M059J (cell line): ENCODE results near the gene SHISA3. TPM values are rescaled to one million over a fixed set of nuclear protein-coding genes. Genes with fewer than 3 reads are reported as not detected.

Source experiments
- DNase-seq: peaks from one replicate; pipeline ENCODE4 v3.0.0-alpha.2; 2012; ENCODE audit warnings: low read depth
- total RNA-seq: library from RNA; depleted of rRNA; stranded (reverse); fragments of >200 nt; shearing (Covaris generic); gene quantifications from 2 replicates; pipeline ENCODE4 v1.2.3, GENCODE V29; 2014

The SHISA3 gene
- total RNA-seq, 1 experiment from 2014 or later = 1.1 TPM

GRCh38 chr4:42391981-42392380 lies 5.3 kb upstream of the SHISA3 start:
- peak; percentile 39 for DNase-seq

GRCh38 chr4:42392436-42392835 lies 4.9 kb upstream of the SHISA3 start:
- no peak for DNase-seq

GRCh38 chr4:42395595-42395994 lies 1.7 kb upstream of the SHISA3 start:
- no peak for DNase-seq

- no peak for DNase-seq
Measured at GRCh38 chr4:42396361-42396751, 932 bp upstream of the SHISA3 start.

- peak; percentile 32 for DNase-seq
Measured at GRCh38 chr4:42397635-42398170, 415 bp downstream of the SHISA3 start.

GRCh38 chr4:42398171-42398870 lies 1.0 kb downstream of the SHISA3 start:
- no peak for DNase-seq

- DNase-seq = no peak
Measured at GRCh38 chr4:42398871-42399331, 1.6 kb downstream of the SHISA3 start.

- DNase-seq = no peak
Measured at GRCh38 chr4:42399393-42399792, 2.1 kb downstream of the SHISA3 start.

GRCh38 chr4:42401171-42401570 lies 3.9 kb downstream of the SHISA3 start:
- peak; percentile 28 for DNase-seq

GRCh38 chr4:42404001-42404400 lies 6.7 kb downstream of the SHISA3 start:
- DNase-seq = no peak

- no peak for DNase-seq
Measured at GRCh38 chr4:42410446-42410845, 13.2 kb downstream of the SHISA3 start.

- no peak for DNase-seq
Measured at GRCh38 chr4:42411803-42412202, 14.5 kb downstream of the SHISA3 start.

GRCh38 chr4:42412251-42412650 lies 15.0 kb downstream of the SHISA3 start:
- DNase-seq = peak; percentile 85

GRCh38 chr4:42415281-42415680 lies 18.0 kb downstream of the SHISA3 start:
- DNase-seq = no peak

- DNase-seq = no peak
Measured at GRCh38 chr4:42416017-42416416, 18.7 kb downstream of the SHISA3 start.

- no peak for DNase-seq
Measured at GRCh38 chr4:42417550-42417949, 20.3 kb downstream of the SHISA3 start.

GRCh38 chr4:42420140-42420539 lies 22.9 kb downstream of the SHISA3 start:
- no peak for DNase-seq

- no peak for DNase-seq
Measured at GRCh38 chr4:42425146-42426065, 28.1 kb downstream of the SHISA3 start.

- DNase-seq = no peak
Measured at GRCh38 chr4:42428036-42428435, 30.7 kb downstream of the SHISA3 start.

- DNase-seq = no peak
Measured at GRCh38 chr4:42436928-42437565, 39.8 kb downstream of the SHISA3 start.

- DNase-seq = no peak
Measured at GRCh38 chr4:42440083-42440482, 42.8 kb downstream of the SHISA3 start.

- no peak for DNase-seq
Measured at GRCh38 chr4:42442601-42443000, 45.3 kb downstream of the SHISA3 start.
